Hematopoietic multipotent progenitor cell treated with erythropoietin and hydrocortisone succinate and interleukin-3 and kit ligand, for 4 days (in vitro differentiated cells): ENCODE measurements around the gene VAV3.
"Not testable (repeated sequence)": the region's sequence is repeated elsewhere in the genome, so short reads cannot be mapped to it uniquely, and the experiment has no call there.

Source experiments
- DNase-seq: peaks from one replicate; pipeline ENCODE4 v3.0.0-alpha.2; 2015

The VAV3 gene

GRCh38 chr1:107786203-107786845, 178.7 kb downstream of the VAV3 start:
- DNase-seq: peak; percentile 24

- peak; percentile 28 for DNase-seq
These were observed 179.3 kb downstream of the VAV3 start for GRCh38 chr1:107785496-107786202.

GRCh38 chr1:107782217-107782845, 182.6 kb downstream of the VAV3 start:
- peak; percentile 85 for DNase-seq

- no peak for DNase-seq
These were observed 183.7 kb downstream of the VAV3 start for GRCh38 chr1:107781245-107781644.

GRCh38 chr1:107777664-107778047, 187.3 kb downstream of the VAV3 start:
- DNase-seq: no peak

- no peak for DNase-seq
These were observed 187.9 kb downstream of the VAV3 start for GRCh38 chr1:107776900-107777663.

GRCh38 chr1:107771377-107771776, 193.6 kb downstream of the VAV3 start:
- DNase-seq: no peak

GRCh38 chr1:107767156-107767582, 197.8 kb downstream of the VAV3 start:
- no peak for DNase-seq

GRCh38 chr1:107766533-107766932, 198.4 kb downstream of the VAV3 start:
- DNase-seq: no peak

GRCh38 chr1:107762751-107763390, 202.1 kb downstream of the VAV3 start:
- peak; percentile 29 for DNase-seq

GRCh38 chr1:107760065-107760464, 204.9 kb downstream of the VAV3 start:
- DNase-seq: no peak

- peak; percentile 82 for DNase-seq
These were observed 214.5 kb downstream of the VAV3 start for GRCh38 chr1:107750364-107750959.

GRCh38 chr1:107748531-107748930, 216.4 kb downstream of the VAV3 start:
- DNase-seq: peak; percentile 46

- no peak for DNase-seq
These were observed 223.7 kb downstream of the VAV3 start for GRCh38 chr1:107741242-107741641.

GRCh38 chr1:107740579-107740978, 224.4 kb downstream of the VAV3 start:
- no peak for DNase-seq

- DNase-seq: no peak
These were observed 225.3 kb downstream of the VAV3 start for GRCh38 chr1:107739651-107740050.

- no peak for DNase-seq
These were observed 225.8 kb downstream of the VAV3 start for GRCh38 chr1:107739201-107739600.

- DNase-seq: not testable (repeated sequence)
These were observed 231.6 kb downstream of the VAV3 start for GRCh38 chr1:107733401-107733800.

GRCh38 chr1:107727866-107728265, 237.1 kb downstream of the VAV3 start:
- DNase-seq: no peak

- no peak for DNase-seq
These were observed 238.1 kb downstream of the VAV3 start for GRCh38 chr1:107726860-107727259.

GRCh38 chr1:107724648-107725047, 240.3 kb downstream of the VAV3 start:
- DNase-seq: no peak

GRCh38 chr1:107720210-107720609, 244.8 kb downstream of the VAV3 start:
- DNase-seq: not testable (repeated sequence)
